ENCODE results near the gene TNFRSF11A. TPM values are rescaled to one million over a fixed set of nuclear protein-coding genes. Genes with fewer than 3 reads are reported as not detected.

Gene TNFRSF11A
- total RNA-seq, 1 experiment from 2014 or later = 3.2 TPM

- ChIA-PET CTCF (no interaction called here), POLR2A (no interaction called here), RAD21 (ENCODE audit: low non-redundant PET in 1 of 2, low total read pairs in 2 of 2, uncharacterized antibody in 2 of 2, unreplicated experiment in 2 of 2) (no interaction called here)
- H3K9me2 ChIP-seq (ENCODE audit: insufficient read depth) = no peaks in the 10 kb centered on the region
- H3K9ac ChIP-seq (ENCODE audit: low read length) = no peak overlapping the region
- H3K27ac ChIP-seq (ENCODE audit: low read depth, low read length) = no peak overlapping the region
- intact Hi-C loops (cut with micrococcal nuclease) = no loop called here
- no peaks in the 10 kb centered on the region for H3K27me3 ChIP-seq (ENCODE audit: insufficient read depth, low read length)
- no peak overlapping the region for H3K4me2 ChIP-seq (ENCODE audit: low read length)
- ATAC-seq (no peak), DNase-seq (ENCODE audit: low read depth, low spot score) (no peak)
- H2AFZ ChIP-seq (ENCODE audit: low read depth, low read length, poor library complexity, severe bottlenecking) = no peak overlapping the region
- H3K79me2 ChIP-seq (ENCODE audit: insufficient read depth, low read length) = no peaks in the 10 kb centered on the region
- no peaks in the 10 kb centered on the region for H4K20me1 ChIP-seq (ENCODE audit: insufficient read depth)
- TF ChIP-seq YY1 (IDR thresholded peaks at IDR 0.05; ENCODE audit: extremely low read depth, insufficient replicate concordance, low read depth, low read length) (no peak), REST (IDR thresholded peaks at IDR 0.05; ENCODE audit: low read depth) (no peak), CEBPB (IDR thresholded peaks at IDR 0.05; ENCODE audit: low read depth) (no peak), EZH2phosphoT487 (IDR thresholded peaks at IDR 0.05; ENCODE audit: borderline replicate concordance) (no peak), RAD21 (IDR thresholded peaks at IDR 0.05; ENCODE audit: low read depth) (no peak), SIN3A (IDR thresholded peaks at IDR 0.05; ENCODE audit: low read depth) (no peak), POLR2A (IDR thresholded peaks at IDR 0.05; ENCODE audit: borderline replicate concordance, extremely low read depth, insufficient read depth, insufficient read length) (no peak)
- H3K36me3 ChIP-seq (ENCODE audit: control insufficient read depth in 1 of 2, insufficient read depth in 2 of 2, low read length in 2 of 2) = no peaks in the 10 kb centered on the region
- no peak overlapping the region for H3K4me3 ChIP-seq (replicated peaks in 1 of 2; ENCODE audit: low read depth in 1 of 2, low read length in 2 of 2)
- H3K4me1 ChIP-seq (ENCODE audit: control insufficient read depth in 1 of 2, insufficient read depth in 2 of 2, low read length in 2 of 2) = peaks cover 0 to 11% of the 10 kb centered on the region in 2 experiments; a peak in 1 of 4 replicates
- no TSS peak for BruUV-seq (replicated peaks)
- no peaks in the 10 kb centered on the region for H3K9me3 ChIP-seq (ENCODE audit: control insufficient read depth in 1 of 2, insufficient read depth in 1 of 2, low read depth in 1 of 2, low read length in 2 of 2)
Observed at GRCh38 chr18:62389761-62390481, 64.8 kb downstream of the TNFRSF11A start.

Data from HCT116 (cell line).